GM18861 (cell line): ENCODE measurements around the gene TEX52.

Source experiments
- ATAC-seq: cut with Tn5 transposase; IDR thresholded peaks from one replicate; pipeline ENCODE4 v1.9.1; 2021; ENCODE audit not compliant: unreplicated experiment

TEX52 gene

GRCh38 chr12:2857021-2857431 lies at the start of gene TEX52:
TSS of gene TEX52 (minus strand) at chr12:2857039. CDS start at chr12:2857026, 13 bp downstream.
- no peak for ATAC-seq

GRCh38 chr12:2904260-2904659 lies 47.4 kb upstream of the TEX52 start:
- no peak for ATAC-seq

- ATAC-seq, result no peak
These were observed 45.5 kb upstream of the TEX52 start for GRCh38 chr12:2902272-2902880.

- no peak for ATAC-seq
These were observed 43.8 kb upstream of the TEX52 start for GRCh38 chr12:2900642-2901041.

- ATAC-seq, result no peak
These were observed 40.6 kb upstream of the TEX52 start for GRCh38 chr12:2897418-2897817.

GRCh38 chr12:2895511-2895910 lies 38.7 kb upstream of the TEX52 start:
- no peak for ATAC-seq

GRCh38 chr12:2895051-2895451 lies 38.2 kb upstream of the TEX52 start:
- ATAC-seq, result no peak

- no peak for ATAC-seq
These were observed 36.2 kb upstream of the TEX52 start for GRCh38 chr12:2893007-2893406.

GRCh38 chr12:2892246-2892645 lies 35.4 kb upstream of the TEX52 start:
- ATAC-seq, result no peak

GRCh38 chr12:2891240-2892053 lies 34.6 kb upstream of the TEX52 start:
- no peak for ATAC-seq

GRCh38 chr12:2890388-2891239 lies 33.8 kb upstream of the TEX52 start, which contains the start of gene TULP3:
TSS of gene TULP3 (plus strand) at chr12:2890891. CDS start at chr12:2890948, 57 bp downstream.
- peak; percentile 92 for ATAC-seq

- ATAC-seq, result no peak
These were observed 33.2 kb upstream of the TEX52 start for GRCh38 chr12:2890001-2890387.

- no peak for ATAC-seq
These were observed 30.1 kb upstream of the TEX52 start for GRCh38 chr12:2886768-2887450.

GRCh38 chr12:2884810-2885209 lies 28.0 kb upstream of the TEX52 start:
- ATAC-seq, result no peak

GRCh38 chr12:2879853-2880252 lies 23.0 kb upstream of the TEX52 start:
- no peak for ATAC-seq

GRCh38 chr12:2877953-2878732 lies 21.3 kb upstream of the TEX52 start:
- no peak for ATAC-seq

- peak; percentile 78 for ATAC-seq
These were observed 20.5 kb upstream of the TEX52 start, which contains the start of the genes FOXM1 and RHNO1 for GRCh38 chr12:2877047-2877952. TSS of gene FOXM1 (minus strand) at chr12:2877174. CDS start at chr12:2874478, 2,696 bp downstream. TSS of gene RHNO1 (plus strand) at chr12:2877223. CDS start at chr12:2885367, 8,144 bp downstream.

- peak; percentile 8 for ATAC-seq
These were observed 19.7 kb upstream of the TEX52 start for GRCh38 chr12:2876431-2877046.
